HFFc6 (cell line): ENCODE measurements around the gene PTPN6. TPM values are rescaled to one million over a fixed set of nuclear protein-coding genes. Genes with fewer than 3 reads are reported as not detected.

Experiments
- DNase-seq: peaks from one replicate; pipeline ENCODE4 v3.0.0-alpha.2; 2018
- H3K27ac Mint-ChIP-seq: 2 replicates; pipeline ENCODE4 v1.8.0; 2020; ENCODE audit warnings: mild to moderate bottlenecking, mixed read lengths
- H3K27me3 Mint-ChIP-seq: 2 replicates; pipeline ENCODE4 v1.8.0; 2021; ENCODE audit warnings: mild to moderate bottlenecking, moderate library complexity, mixed read lengths; ENCODE audit not compliant: insufficient read depth
- H3K36me3 Mint-ChIP-seq: 2 replicates; pipeline ENCODE4 v1.8.0; 2021; ENCODE audit warnings: low read depth, mixed read lengths
- H3K4me1 Mint-ChIP-seq: 2 replicates; pipeline ENCODE4 v1.8.0; 2020; ENCODE audit warnings: low read depth, mixed read lengths
- H3K4me3 Mint-ChIP-seq: 2 replicates; pipeline ENCODE4 v1.8.0; 2020; ENCODE audit warnings: mild to moderate bottlenecking, moderate library complexity, mixed read lengths
- H3K9me3 Mint-ChIP-seq: 2 replicates; pipeline ENCODE4 v1.8.0; 2020; ENCODE audit warnings: mild to moderate bottlenecking, mixed read lengths
- total RNA-seq, 6 experiments: library from RNA; stranded (reverse); fragmentation: NEBNext Ultra II Directional; extraction: Animal tissue kit (Norgen Biotek cat#: 25700); gene quantifications; 2 replicates in 1 of 6; 3 replicates in 5 of 6; pipeline ENCODE4 v1.2.3, GENCODE V29; 2021
- TF ChIP-seq, protein P1 (sequence below): fragments of 200-600 bp; sonication (generic); IDR thresholded peaks from 2 replicates; pipeline ENCODE4 v1.5.0; 2021; ENCODE audit warnings: antibody characterized with exemption, mild to moderate bottlenecking

PTPN6 gene
- total RNA-seq, 6 experiments from 2014 or later, result not detected

DNA sequence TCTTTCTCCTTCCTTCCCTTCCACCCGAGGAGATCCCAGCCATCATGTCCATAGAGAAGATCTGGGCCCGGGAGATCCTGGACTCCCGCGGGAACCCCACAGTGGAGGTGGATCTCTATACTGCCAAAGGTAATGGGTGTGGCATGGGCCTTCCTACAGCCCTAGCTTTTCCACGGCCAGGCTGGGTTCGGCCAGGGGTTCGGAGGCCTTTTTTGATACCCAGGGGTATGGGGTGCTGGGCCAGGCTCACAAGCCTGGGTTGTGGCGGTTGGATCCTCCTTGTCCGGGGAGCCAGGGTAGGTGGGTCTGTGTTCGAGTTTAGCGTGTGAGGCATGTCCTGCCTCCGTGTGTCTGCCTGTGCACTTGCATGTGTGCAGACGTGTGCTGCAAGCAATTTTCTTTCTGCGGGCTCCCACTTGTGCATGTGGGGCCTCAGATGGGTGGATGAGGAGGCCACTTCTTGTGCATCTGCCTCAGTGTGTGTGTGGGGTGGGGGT is 35.3 kb upstream of the PTPN6 start:
- peaks cover 37% of the 10 kb centered on the region for H3K4me1 Mint-ChIP-seq
- no peaks in the 10 kb centered on the region for H3K9me3 Mint-ChIP-seq
- H3K27ac Mint-ChIP-seq, result no peak overlapping the region
- no peak for DNase-seq
- H3K36me3 Mint-ChIP-seq, result peaks cover 4% of the 10 kb centered on the region; the same call in 1 of the 2 replicates
- peak overlapping the region; percentile 94 for H3K4me3 Mint-ChIP-seq
- TF ChIP-seq, protein P1, sequence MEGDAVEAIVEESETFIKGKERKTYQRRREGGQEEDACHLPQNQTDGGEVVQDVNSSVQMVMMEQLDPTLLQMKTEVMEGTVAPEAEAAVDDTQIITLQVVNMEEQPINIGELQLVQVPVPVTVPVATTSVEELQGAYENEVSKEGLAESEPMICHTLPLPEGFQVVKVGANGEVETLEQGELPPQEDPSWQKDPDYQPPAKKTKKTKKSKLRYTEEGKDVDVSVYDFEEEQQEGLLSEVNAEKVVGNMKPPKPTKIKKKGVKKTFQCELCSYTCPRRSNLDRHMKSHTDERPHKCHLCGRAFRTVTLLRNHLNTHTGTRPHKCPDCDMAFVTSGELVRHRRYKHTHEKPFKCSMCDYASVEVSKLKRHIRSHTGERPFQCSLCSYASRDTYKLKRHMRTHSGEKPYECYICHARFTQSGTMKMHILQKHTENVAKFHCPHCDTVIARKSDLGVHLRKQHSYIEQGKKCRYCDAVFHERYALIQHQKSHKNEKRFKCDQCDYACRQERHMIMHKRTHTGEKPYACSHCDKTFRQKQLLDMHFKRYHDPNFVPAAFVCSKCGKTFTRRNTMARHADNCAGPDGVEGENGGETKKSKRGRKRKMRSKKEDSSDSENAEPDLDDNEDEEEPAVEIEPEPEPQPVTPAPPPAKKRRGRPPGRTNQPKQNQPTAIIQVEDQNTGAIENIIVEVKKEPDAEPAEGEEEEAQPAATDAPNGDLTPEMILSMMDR, result no peak
- H3K27me3 Mint-ChIP-seq, result peaks cover 4% of the 10 kb centered on the region

DNA sequence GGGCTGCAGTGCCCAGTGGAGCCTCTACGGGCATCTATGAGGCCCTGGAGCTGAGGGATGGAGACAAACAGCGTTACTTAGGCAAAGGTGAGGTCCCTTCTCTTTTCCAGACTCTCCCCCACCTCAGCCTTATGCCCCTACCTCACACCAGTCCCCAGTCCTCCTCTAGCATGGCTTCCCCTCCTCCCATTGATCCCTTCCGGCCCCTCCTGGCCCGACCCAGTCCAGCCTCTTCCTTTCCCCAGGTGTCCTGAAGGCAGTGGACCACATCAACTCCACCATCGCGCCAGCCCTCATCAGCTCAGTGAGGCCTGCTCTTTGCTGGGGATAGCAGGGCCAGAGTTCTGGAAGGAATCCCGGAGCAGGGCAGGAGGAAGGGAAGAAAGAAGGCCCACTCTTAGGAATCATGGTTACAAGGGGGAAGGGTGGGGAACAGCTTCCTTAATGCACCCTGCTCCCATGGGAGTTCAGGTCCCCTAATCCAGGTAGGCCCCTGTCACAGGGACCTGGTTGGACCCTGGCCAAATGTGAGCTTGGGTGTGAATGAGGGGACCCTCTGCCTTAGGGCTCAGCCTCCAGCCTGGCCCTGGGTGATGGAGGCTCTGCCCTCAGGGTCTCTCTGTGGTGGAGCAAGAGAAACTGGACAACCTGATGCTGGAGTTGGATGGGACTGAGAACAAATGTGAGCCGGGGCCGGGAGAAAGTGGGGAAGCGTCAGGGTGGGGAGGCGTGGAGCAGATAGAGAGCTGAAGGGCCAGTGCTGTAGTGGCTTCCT is 34.5 kb upstream of the PTPN6 start:
- H3K4me1 Mint-ChIP-seq, result peaks cover 37% of the 10 kb centered on the region
- peaks cover 4% of the 10 kb centered on the region; the same call in 1 of the 2 replicates for H3K36me3 Mint-ChIP-seq
- TF ChIP-seq, protein P1, result no peak
- no peaks in the 10 kb centered on the region for H3K9me3 Mint-ChIP-seq
- H3K4me3 Mint-ChIP-seq, result peak overlapping the region; percentile 36; the same call in 1 of the 2 replicates
- H3K27ac Mint-ChIP-seq, result peak overlapping the region; percentile 57; the same call in 1 of the 2 replicates
- no peak for DNase-seq
- H3K27me3 Mint-ChIP-seq, result peaks cover 4% of the 10 kb centered on the region

DNA sequence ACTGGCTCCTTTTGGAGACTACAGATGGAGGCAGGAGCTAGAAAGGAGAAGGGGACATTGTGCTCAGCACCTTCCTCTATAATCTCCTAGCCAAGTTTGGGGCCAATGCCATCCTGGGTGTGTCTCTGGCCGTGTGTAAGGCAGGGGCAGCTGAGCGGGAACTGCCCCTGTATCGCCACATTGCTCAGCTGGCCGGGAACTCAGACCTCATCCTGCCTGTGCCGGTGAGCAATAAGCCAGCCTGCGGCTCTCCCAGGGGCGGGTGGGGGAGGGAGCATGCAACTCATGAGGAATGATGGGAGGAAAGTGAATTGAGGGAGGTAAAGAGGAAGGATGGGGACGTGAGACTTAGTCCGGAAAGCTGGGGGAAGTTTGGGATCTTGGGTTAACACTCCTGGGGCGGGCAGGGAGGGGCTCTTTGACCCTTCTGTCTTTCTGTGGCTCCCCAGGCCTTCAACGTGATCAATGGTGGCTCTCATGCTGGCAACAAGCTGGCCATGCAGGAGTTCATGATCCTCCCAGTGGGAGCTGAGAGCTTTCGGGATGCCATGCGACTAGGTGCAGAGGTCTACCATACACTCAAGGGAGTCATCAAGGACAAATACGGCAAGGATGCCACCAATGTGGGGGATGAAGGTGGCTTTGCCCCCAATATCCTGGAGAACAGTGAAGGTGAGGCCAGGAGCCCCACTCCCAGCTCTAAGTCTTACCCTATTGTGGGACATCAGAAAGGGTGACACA is 33.5 kb upstream of the PTPN6 start:
- TF ChIP-seq, protein P1, result no peak
- peaks cover 4% of the 10 kb centered on the region; the same call in 1 of the 2 replicates for H3K36me3 Mint-ChIP-seq
- H3K4me1 Mint-ChIP-seq, result peaks cover 37% of the 10 kb centered on the region
- no peaks in the 10 kb centered on the region for H3K9me3 Mint-ChIP-seq
- peak overlapping the region; percentile 57; the same call in 1 of the 2 replicates for H3K27ac Mint-ChIP-seq
- H3K4me3 Mint-ChIP-seq, result no peak overlapping the region
- peaks cover 4% of the 10 kb centered on the region for H3K27me3 Mint-ChIP-seq
- no peak for DNase-seq

DNA sequence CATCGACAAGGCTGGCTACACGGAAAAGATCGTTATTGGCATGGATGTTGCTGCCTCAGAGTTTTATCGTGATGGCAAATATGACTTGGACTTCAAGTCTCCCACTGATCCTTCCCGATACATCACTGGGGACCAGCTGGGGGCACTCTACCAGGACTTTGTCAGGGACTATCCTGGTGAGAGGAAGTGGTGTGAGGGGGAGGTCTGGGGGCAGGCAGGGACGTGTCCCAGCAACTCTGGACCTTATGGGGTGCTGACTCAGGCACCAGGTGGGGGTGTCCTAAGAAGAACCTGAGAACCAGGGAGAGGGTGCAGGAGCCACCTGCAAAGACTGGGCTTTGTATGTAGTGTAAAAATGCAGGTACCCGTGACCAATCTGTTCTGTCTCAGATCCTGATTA is 31.6 kb upstream of the PTPN6 start:
- DNase-seq, result no peak
- peaks cover 41% of the 10 kb centered on the region for H3K4me1 Mint-ChIP-seq
- no peak overlapping the region for H3K4me3 Mint-ChIP-seq
- H3K9me3 Mint-ChIP-seq, result no peaks in the 10 kb centered on the region
- peaks cover 4% of the 10 kb centered on the region; the same call in 1 of the 2 replicates for H3K36me3 Mint-ChIP-seq
- no peak overlapping the region for H3K27ac Mint-ChIP-seq
- TF ChIP-seq, protein P1, result peak; percentile 19; the same call in 1 of the 2 replicates
- H3K27me3 Mint-ChIP-seq, result no peaks in the 10 kb centered on the region; the same call in 1 of the 2 replicates

DNA sequence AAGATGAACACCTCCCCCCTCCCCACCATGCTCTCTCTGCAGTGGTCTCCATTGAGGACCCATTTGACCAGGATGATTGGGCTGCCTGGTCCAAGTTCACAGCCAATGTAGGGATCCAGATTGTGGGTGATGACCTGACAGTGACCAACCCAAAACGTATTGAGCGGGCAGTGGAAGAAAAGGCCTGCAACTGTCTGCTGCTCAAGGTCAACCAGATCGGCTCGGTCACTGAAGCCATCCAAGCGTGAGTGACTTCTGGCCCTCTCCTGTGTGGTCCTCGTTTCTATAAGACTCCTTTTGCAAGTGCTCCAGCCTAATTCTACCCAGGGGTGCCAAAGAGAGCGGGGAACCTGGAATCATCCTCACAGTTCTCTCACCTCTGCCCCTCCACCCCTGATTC is 29.6 kb upstream of the PTPN6 start:
- no peak for DNase-seq
- H3K9me3 Mint-ChIP-seq, result no peaks in the 10 kb centered on the region
- peaks cover 4% of the 10 kb centered on the region; the same call in 1 of the 2 replicates for H3K36me3 Mint-ChIP-seq
- no peak overlapping the region for H3K27ac Mint-ChIP-seq
- H3K27me3 Mint-ChIP-seq, result no peaks in the 10 kb centered on the region; the same call in 1 of the 2 replicates
- H3K4me3 Mint-ChIP-seq, result no peak overlapping the region
- TF ChIP-seq, protein P1, result no peak
- peaks cover 44% of the 10 kb centered on the region for H3K4me1 Mint-ChIP-seq
